ENCODE results near the gene TGFBR1. TPM values are rescaled to one million over a fixed set of nuclear protein-coding genes. Genes with fewer than 3 reads are reported as not detected.

The TGFBR1 gene
- total RNA-seq, 2 donors from 2014 or later, result 10.5 to 18.7 TPM

GRCh38 chr9:99189186-99189585 lies 84.3 kb downstream of the TGFBR1 start:
- ATAC-seq, result no peak
- intact Hi-C loops (cut with DNase I), result no loop called here

GRCh38 chr9:99189887-99190596 lies 85.1 kb downstream of the TGFBR1 start:
- Histone ChIP-seq H3K27ac (no peak overlapping the region), H3K27me3 (no peaks in the 10 kb centered on the region), H3K9me3 (no peaks in the 10 kb centered on the region), H3K4me1 (peaks cover 1% of the 10 kb centered on the region), H3K36me3 (replicated peaks in 1 of 2; ENCODE audit: insufficient read depth in 1 of 2, low read depth in 2 of 2) (no peaks in the 10 kb centered on the region), H3K4me3 (no peak overlapping the region)
- intact Hi-C loops (cut with DNase I), result no loop called here
- TF ChIP-seq CTCF (IDR thresholded peaks at IDR 0.05), result no peak
- no peak for TF ChIP-seq POLR2A (IDR thresholded peaks at IDR 0.05)
- WGBS, 2 donors, result 64 to 71% methylated on average over 8 of the region's 8 CpGs
- DNase-seq (no peak), ATAC-seq (no peak)

More at GRCh38 chr9:99189186-99189585, 84.3 kb downstream of the TGFBR1 start:
- WGBS, 2 donors, result 72 to 76% methylated on average over 2 of the region's 2 CpGs
- TF ChIP-seq POLR2A (IDR thresholded peaks at IDR 0.05) (no peak), CTCF (IDR thresholded peaks at IDR 0.05) (no peak)
- peaks cover 9% of the 10 kb centered on the region for H3K4me1 ChIP-seq
- DNase-seq, result no peak
- H3K4me3 ChIP-seq, result no peak overlapping the region
- no peaks in the 10 kb centered on the region for H3K9me3 ChIP-seq
- H3K27ac ChIP-seq, result no peak overlapping the region
- H3K36me3 ChIP-seq (replicated peaks in 1 of 2; ENCODE audit: insufficient read depth in 1 of 2, low read depth in 2 of 2), result no peaks in the 10 kb centered on the region
- H3K27me3 ChIP-seq, result no peaks in the 10 kb centered on the region

GRCh38 chr9:99190597-99191283 lies 85.8 kb downstream of the TGFBR1 start:
- Histone ChIP-seq H3K4me3 (no peak overlapping the region), H3K9me3 (no peaks in the 10 kb centered on the region), H3K36me3 (replicated peaks in 1 of 2; ENCODE audit: insufficient read depth in 1 of 2, low read depth in 2 of 2) (no peaks in the 10 kb centered on the region), H3K27ac (no peak overlapping the region), H3K4me1 (no peaks in the 10 kb centered on the region), H3K27me3 (no peaks in the 10 kb centered on the region)
- 90 to 97% methylated on average over 3 of the region's 3 CpGs for WGBS, 2 donors
- no peak for TF ChIP-seq CTCF (IDR thresholded peaks at IDR 0.05)
- TF ChIP-seq POLR2A (IDR thresholded peaks at IDR 0.05), result no peak
- DNase-seq, result no peak
- intact Hi-C loops (cut with DNase I), result no loop called here
- ATAC-seq, result no peak

GRCh38 chr9:99192786-99193465 lies 88.0 kb downstream of the TGFBR1 start:
- H3K27me3 ChIP-seq, result no peaks in the 10 kb centered on the region
- no peaks in the 10 kb centered on the region for H3K9me3 ChIP-seq
- H3K4me1 ChIP-seq, result no peaks in the 10 kb centered on the region
- WGBS, 2 donors, result 85 to 87% methylated on average over 5 of the region's 5 CpGs
- intact Hi-C loops (cut with DNase I), result no loop called here
- H3K4me3 ChIP-seq, result no peak overlapping the region
- no peak overlapping the region for H3K27ac ChIP-seq
- DNase-seq (no peak), ATAC-seq (no peak)
- H3K36me3 ChIP-seq (replicated peaks in 1 of 2; ENCODE audit: insufficient read depth in 1 of 2, low read depth in 2 of 2), result no peaks in the 10 kb centered on the region
- TF ChIP-seq CTCF (IDR thresholded peaks at IDR 0.05), result no peak
- no peak for TF ChIP-seq POLR2A (IDR thresholded peaks at IDR 0.05)

Measured in body of pancreas (tissue), 4 donors.